ENCODE results near the gene IGF1.

- TF ChIP-seq KAT7 (CRISPR knock-in tag; IDR thresholded peaks at IDR 0.05; ENCODE audit: borderline replicate concordance) (no peak), CTCF (IDR thresholded peaks at IDR 0.05) (no peak), NFE2L1 (CRISPR knock-in tag; IDR thresholded peaks at IDR 0.05) (no peak), STAT6 (CRISPR knock-in tag; conservative IDR thresholded peaks at IDR 0.05; ENCODE audit: low read depth) (no peak), NFYB (CRISPR knock-in tag; conservative IDR thresholded peaks at IDR 0.05; ENCODE audit: low read depth) (no peak), ZSCAN18 (CRISPR knock-in tag; IDR thresholded peaks at IDR 0.05) (no peak), IRF1 (CRISPR knock-in tag; IDR thresholded peaks at IDR 0.05) (no peak), ETV6 (CRISPR knock-in tag; IDR thresholded peaks at IDR 0.05) (no peak), ZNF512 (CRISPR knock-in tag; IDR thresholded peaks at IDR 0.05; ENCODE audit: borderline replicate concordance) (no peak), JUN (CRISPR knock-in tag; IDR thresholded peaks at IDR 0.05) (no peak), E2F4 (CRISPR knock-in tag; IDR thresholded peaks at IDR 0.05; ENCODE audit: borderline replicate concordance, low read depth) (no peak), MYBL2 (CRISPR knock-in tag; IDR thresholded peaks at IDR 0.05) (no peak)
These were observed 104.1 kb downstream of the IGF1 start for GRCh38 chr12:102376181-102376747.

All from WTC11 (cell line).